ENCODE results near the gene TENT4B.
"Not testable (repeated sequence)": the region's sequence is repeated elsewhere in the genome, so short reads cannot be mapped to it uniquely, and the experiment has no call there.

The TENT4B gene

DNA sequence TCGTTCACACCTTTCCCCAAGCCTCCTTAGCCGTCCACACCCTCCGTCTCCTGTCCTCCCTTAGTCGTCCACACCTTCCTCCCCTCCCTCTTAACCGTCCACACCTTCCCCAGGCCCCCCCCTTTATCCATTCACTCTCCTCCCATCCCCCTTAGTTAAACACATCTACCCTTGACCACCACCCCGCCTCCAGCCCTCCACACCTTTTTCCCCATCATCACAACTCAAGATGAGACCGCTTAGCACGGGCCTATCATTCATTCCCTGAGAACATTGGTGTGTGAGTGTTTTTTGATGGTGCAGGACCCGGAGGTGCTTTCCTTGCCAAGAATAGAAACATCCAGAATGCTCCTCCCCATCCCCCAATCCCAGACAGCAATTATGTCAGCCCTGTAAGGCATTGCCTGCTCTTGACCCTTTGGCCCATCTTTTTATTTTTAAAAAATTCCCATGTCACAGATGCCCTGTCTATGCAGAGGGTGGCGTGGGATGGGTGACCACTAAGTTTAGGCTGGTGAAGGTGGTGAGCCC, 1.4 kb downstream of the TENT4B start:
- Histone ChIP-seq H3K36me3 (ENCODE audit: control insufficient read depth, insufficient read depth, low read length) (peaks cover 4% of the 10 kb centered on the region), H3K4me3 (ENCODE audit: extremely low read depth, insufficient read depth, low read length, poor library complexity, severe bottlenecking) (peak overlapping the region; percentile 76), H3K4me1 (ENCODE audit: control insufficient read depth, insufficient read depth, low read length, poor library complexity, severe bottlenecking) (peaks cover 15% of the 10 kb centered on the region), H3K9me3 (ENCODE audit: control insufficient read depth, low read length) (no peaks in the 10 kb centered on the region), H3K27ac (ENCODE audit: low read depth, low read length, severe bottlenecking) (no peak overlapping the region)
- 2 to 16% methylated on average over 4 to 5 of the region's 10 CpGs for WGBS, 2 experiments (ENCODE audit: insufficient coverage in 2 of 2)

DNA sequence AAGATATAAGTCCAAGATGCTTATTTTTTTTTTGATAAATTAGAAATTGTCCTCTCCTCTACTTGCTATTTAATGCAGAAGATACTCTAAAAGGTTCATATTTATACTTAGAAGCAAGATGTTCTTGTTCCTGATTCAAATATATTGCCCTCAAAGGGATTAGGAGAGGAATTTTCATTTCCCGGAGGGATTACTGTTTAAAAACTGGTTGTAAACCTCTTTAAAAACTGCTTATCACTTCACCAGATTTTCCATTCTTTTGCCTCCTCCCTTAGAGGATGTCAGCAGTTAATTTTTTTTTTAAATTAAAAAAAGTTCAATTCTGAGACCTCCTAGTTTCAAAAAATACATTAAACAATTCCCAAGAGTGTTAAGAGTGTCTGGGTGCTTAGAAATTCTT, 2.8 kb downstream of the TENT4B start:
- Histone ChIP-seq H3K36me3 (ENCODE audit: control insufficient read depth, insufficient read depth, low read length) (peaks cover 4% of the 10 kb centered on the region), H3K4me1 (ENCODE audit: control insufficient read depth, insufficient read depth, low read length, poor library complexity, severe bottlenecking) (peaks cover 24% of the 10 kb centered on the region), H3K27ac (ENCODE audit: low read depth, low read length, severe bottlenecking) (no peak overlapping the region), H3K4me3 (ENCODE audit: extremely low read depth, insufficient read depth, low read length, poor library complexity, severe bottlenecking) (no peak overlapping the region), H3K9me3 (ENCODE audit: control insufficient read depth, low read length) (no peaks in the 10 kb centered on the region)
- no CpG with 5 or more reads among the region's 1 CpG for WGBS, 2 experiments (ENCODE audit: insufficient coverage in 2 of 2)

DNA sequence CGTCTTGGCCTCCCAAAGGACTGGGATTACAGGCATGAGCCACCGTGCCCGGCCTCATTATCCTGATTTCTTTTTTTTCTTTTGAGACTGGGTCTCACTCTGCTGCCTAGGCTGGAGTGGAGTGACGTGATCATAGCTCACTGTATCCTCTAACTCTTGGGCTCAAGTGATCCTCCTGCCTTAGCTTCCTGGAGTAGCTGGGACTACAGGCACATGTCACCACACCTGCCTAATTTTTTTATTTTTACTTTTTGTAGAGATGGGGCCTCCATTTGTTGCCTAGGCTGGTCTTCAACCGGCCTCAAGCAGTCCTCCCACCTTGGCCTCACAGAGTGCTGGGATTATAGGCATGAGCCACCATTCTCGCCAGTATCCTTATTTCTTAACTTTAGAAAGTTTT, 3.5 kb downstream of the TENT4B start:
- Histone ChIP-seq H3K4me1 (ENCODE audit: control insufficient read depth, insufficient read depth, low read length, poor library complexity, severe bottlenecking) (peaks cover 24% of the 10 kb centered on the region), H3K36me3 (ENCODE audit: control insufficient read depth, insufficient read depth, low read length) (peaks cover 4% of the 10 kb centered on the region), H3K9me3 (ENCODE audit: control insufficient read depth, low read length) (no peaks in the 10 kb centered on the region), H3K4me3 (ENCODE audit: extremely low read depth, insufficient read depth, low read length, poor library complexity, severe bottlenecking) (no peak overlapping the region), H3K27ac (ENCODE audit: low read depth, low read length, severe bottlenecking) (no peak overlapping the region)
- WGBS, 2 experiments (ENCODE audit: insufficient coverage in 2 of 2) = 95 to 100% methylated on average over 5 of the region's 6 CpGs

DNA sequence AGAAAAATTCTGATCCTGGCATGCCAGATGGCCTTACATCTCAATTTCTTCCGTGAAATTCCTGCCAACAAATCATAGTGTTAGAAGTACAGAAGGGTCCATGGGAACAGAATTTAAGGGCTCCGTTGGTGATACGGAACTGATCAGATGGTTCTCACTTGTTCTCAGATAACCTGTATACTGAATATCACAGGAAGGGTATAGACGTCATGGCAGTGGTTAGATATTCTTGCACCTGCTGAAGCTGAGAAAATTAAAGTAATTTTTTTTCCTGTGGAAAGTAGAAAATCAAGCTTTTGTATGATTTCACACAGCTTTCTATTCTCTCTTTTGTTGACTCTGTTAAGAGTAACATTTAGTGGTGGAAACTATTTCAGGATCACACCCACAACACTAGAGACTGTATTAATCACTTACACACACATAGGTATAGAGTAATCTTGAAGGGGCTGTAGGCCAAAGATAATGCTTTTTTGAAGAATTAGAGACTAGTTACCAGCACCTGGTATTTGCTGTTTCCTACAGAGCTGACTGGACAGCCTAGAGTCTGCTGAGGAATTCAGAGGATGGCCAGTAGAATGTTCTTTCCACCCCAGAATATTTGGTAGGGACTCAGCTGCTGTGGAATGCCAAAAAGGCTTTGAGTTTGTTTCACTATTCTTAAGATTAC, 7.5 kb downstream of the TENT4B start:
- Histone ChIP-seq H3K4me1 (ENCODE audit: control insufficient read depth, insufficient read depth, low read length, poor library complexity, severe bottlenecking) (peaks cover 18% of the 10 kb centered on the region), H3K36me3 (ENCODE audit: control insufficient read depth, insufficient read depth, low read length) (peaks cover 6% of the 10 kb centered on the region), H3K27ac (ENCODE audit: low read depth, low read length, severe bottlenecking) (no peak overlapping the region), H3K4me3 (ENCODE audit: extremely low read depth, insufficient read depth, low read length, poor library complexity, severe bottlenecking) (no peak overlapping the region), H3K9me3 (ENCODE audit: control insufficient read depth, low read length) (no peaks in the 10 kb centered on the region)
- WGBS, 2 experiments (ENCODE audit: insufficient coverage in 2 of 2) = 100% methylated on average over 2 to 3 of the region's 4 CpGs

DNA sequence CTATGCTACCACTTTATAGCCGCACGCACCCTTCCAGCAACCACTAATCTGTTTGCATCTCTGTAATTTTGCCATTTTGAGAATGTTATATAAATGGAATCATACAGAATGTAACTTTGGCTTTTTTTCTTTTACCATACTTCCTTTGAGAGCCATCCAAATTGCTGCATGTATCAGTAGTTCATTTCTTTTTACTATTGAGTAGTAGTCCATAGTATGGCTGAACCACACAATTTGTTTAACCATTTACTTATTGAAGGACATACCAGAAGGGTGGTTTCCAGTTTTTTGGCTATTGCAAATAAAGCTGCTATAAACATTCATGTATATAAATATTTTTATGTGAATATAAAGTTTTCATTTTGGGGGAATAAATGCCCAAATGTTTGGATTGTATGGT, 8.8 kb downstream of the TENT4B start:
- Histone ChIP-seq H3K4me3 (ENCODE audit: extremely low read depth, insufficient read depth, low read length, poor library complexity, severe bottlenecking) (no peak overlapping the region), H3K9me3 (ENCODE audit: control insufficient read depth, low read length) (no peaks in the 10 kb centered on the region), H3K36me3 (ENCODE audit: control insufficient read depth, insufficient read depth, low read length) (peaks cover 6% of the 10 kb centered on the region), H3K4me1 (ENCODE audit: control insufficient read depth, insufficient read depth, low read length, poor library complexity, severe bottlenecking) (peaks cover 16% of the 10 kb centered on the region), H3K27ac (ENCODE audit: low read depth, low read length, severe bottlenecking) (no peak overlapping the region)
- no CpG with 5 or more reads among the region's 2 CpGs for WGBS, 2 experiments (ENCODE audit: insufficient coverage in 2 of 2)

DNA sequence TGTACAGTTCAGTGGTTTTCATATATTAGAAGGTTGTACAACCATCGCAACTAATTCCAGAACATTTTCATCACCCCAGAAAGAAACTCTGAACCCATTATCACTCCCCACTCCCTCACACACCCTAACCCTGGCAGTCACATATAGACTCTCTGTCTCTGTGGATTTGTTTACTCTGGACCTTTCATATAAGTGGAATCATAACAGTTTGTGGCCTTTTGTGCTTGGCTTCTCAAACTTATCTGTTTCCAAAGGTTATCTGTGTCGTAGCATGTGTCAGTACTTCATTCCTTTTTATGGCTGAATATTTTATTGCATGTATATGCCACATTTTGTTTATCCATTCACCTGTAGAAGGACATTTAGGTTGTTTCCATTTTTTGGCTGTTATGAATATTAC, 12.4 kb downstream of the TENT4B start:
- H3K4me1 ChIP-seq (ENCODE audit: control insufficient read depth, insufficient read depth, low read length, poor library complexity, severe bottlenecking) = peaks cover 14% of the 10 kb centered on the region
- no peak overlapping the region for H3K27ac ChIP-seq (ENCODE audit: low read depth, low read length, severe bottlenecking)
- H3K36me3 ChIP-seq (ENCODE audit: control insufficient read depth, insufficient read depth, low read length) = peaks cover 2% of the 10 kb centered on the region
- no peak overlapping the region for H3K4me3 ChIP-seq (ENCODE audit: extremely low read depth, insufficient read depth, low read length, poor library complexity, severe bottlenecking)
- H3K9me3 ChIP-seq (ENCODE audit: control insufficient read depth, low read length) = no peaks in the 10 kb centered on the region
- WGBS, 2 experiments (ENCODE audit: insufficient coverage in 2 of 2) = 100% methylated on average over 1 of the region's 2 CpGs; no CpG with 5 or more reads in 1 of the 2 experiments

DNA sequence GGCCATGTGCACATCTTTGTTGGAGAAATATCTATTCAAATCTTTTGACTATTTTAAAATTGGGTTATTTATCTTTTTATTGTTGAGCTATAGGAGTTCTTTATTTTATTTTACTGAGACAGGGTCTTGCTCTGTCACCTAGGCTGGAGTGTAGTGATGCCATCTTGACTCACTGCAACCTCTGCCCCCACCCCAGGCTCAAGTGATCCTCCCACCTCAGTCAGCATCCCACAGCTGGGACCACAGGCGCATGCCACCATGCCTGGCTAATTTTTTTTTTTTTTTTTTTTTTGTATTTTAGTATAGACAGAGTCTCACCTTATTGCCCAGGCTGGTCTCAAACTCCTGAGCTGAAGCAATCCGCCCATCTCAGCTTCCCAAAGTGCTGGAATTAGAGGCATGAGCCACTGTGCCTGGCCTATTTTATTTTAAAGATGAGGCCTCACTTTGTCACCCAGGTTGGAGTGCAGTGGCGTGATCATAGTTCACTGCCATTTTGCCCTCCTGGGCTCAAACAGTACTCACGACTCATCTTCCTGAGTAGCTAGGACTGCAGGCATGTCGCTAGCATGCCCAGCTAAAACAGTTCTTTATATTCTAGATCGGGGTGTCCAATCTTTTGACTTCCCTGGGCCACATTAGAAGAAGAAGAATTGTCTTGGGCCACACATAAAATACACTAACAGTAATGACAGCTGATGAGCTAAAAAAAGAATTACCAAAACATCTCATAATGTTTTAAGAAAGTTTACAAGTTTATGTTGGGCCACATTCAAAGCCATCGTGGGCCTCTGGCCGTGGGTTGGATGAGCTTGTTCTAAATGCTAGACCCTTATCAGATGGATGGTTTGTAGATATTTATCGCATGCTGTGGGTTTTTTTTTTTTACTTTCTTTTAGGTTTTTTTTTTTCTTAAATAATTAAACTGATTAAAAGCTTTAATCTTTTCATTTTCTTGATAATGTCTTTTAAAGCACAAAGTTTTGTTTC, 13.7 kb downstream of the TENT4B start:
- 91 to 97% methylated on average over 5 to 7 of the region's 9 CpGs for WGBS, 2 experiments (ENCODE audit: insufficient coverage in 2 of 2)
- Histone ChIP-seq H3K4me3 (ENCODE audit: extremely low read depth, insufficient read depth, low read length, poor library complexity, severe bottlenecking) (no peak overlapping the region), H3K27ac (ENCODE audit: low read depth, low read length, severe bottlenecking) (peak overlapping the region; percentile 41), H3K4me1 (ENCODE audit: control insufficient read depth, insufficient read depth, low read length, poor library complexity, severe bottlenecking) (peaks cover 10% of the 10 kb centered on the region), H3K9me3 (ENCODE audit: control insufficient read depth, low read length) (no peaks in the 10 kb centered on the region), H3K36me3 (ENCODE audit: control insufficient read depth, insufficient read depth, low read length) (peaks cover 2% of the 10 kb centered on the region)

DNA sequence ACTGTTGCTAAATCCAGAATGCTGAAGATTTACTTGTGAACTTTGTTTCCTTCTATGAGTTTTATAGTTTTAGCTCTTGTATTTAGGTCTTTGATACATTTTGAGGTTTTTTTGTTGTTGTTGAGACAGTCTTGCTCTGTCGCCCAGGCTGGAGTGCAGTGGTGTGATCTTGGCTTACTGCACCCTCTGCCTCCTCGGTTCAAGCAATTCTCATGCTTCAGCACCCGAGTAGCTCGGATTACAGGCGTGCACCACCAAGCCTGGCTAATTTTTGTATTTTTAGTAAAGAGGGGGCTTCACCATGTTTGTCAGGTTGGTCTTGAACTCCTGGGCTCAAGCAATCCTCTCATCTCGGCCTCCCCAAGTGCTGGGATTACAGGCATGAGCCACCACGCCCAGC, 14.4 kb downstream of the TENT4B start:
- no peak overlapping the region for H3K4me3 ChIP-seq (ENCODE audit: extremely low read depth, insufficient read depth, low read length, poor library complexity, severe bottlenecking)
- H3K4me1 ChIP-seq (ENCODE audit: control insufficient read depth, insufficient read depth, low read length, poor library complexity, severe bottlenecking) = peaks cover 10% of the 10 kb centered on the region
- WGBS, 2 experiments (ENCODE audit: insufficient coverage in 2 of 2) = 85 to 95% methylated on average over 3 to 5 of the region's 7 CpGs
- H3K36me3 ChIP-seq (ENCODE audit: control insufficient read depth, insufficient read depth, low read length) = peaks cover 2% of the 10 kb centered on the region
- H3K27ac ChIP-seq (ENCODE audit: low read depth, low read length, severe bottlenecking) = no peak overlapping the region
- H3K9me3 ChIP-seq (ENCODE audit: control insufficient read depth, low read length) = no peaks in the 10 kb centered on the region

DNA sequence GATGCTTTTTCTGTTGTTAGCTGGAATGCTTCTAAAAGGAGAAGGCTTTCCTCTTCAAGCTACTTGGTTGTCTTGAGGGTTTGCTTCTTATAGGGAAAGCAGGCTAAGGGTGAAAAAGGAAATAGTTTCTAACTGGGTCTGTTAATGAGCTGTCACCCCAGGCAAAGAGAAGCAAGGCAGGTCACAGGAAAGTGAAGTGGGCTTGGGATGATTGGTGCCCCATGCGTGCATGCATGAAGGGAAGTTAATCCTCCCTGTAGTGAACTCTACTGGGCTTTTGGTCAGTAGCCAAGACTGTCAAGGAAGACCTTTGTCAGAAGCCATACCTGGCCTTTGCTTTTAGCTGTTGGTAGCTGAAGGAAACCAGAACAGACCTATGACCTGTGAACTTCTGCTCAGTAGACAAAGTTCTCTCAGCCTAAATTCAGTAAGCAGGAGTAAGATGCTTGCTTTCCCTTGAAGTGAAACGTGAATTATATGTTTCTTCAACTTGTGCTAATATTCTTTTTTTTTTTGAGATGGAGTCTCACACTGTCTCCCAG, 16.5 kb downstream of the TENT4B start:
- Histone ChIP-seq H3K36me3 (ENCODE audit: control insufficient read depth, insufficient read depth, low read length) (no peaks in the 10 kb centered on the region), H3K27ac (ENCODE audit: low read depth, low read length, severe bottlenecking) (no peak overlapping the region), H3K4me1 (ENCODE audit: control insufficient read depth, insufficient read depth, low read length, poor library complexity, severe bottlenecking) (peaks cover 10% of the 10 kb centered on the region), H3K9me3 (ENCODE audit: control insufficient read depth, low read length) (no peaks in the 10 kb centered on the region), H3K4me3 (ENCODE audit: extremely low read depth, insufficient read depth, low read length, poor library complexity, severe bottlenecking) (no peak overlapping the region)
- WGBS, 2 experiments (ENCODE audit: insufficient coverage in 2 of 2) = 68 to 80% methylated on average over 1 of the region's 2 CpGs

DNA sequence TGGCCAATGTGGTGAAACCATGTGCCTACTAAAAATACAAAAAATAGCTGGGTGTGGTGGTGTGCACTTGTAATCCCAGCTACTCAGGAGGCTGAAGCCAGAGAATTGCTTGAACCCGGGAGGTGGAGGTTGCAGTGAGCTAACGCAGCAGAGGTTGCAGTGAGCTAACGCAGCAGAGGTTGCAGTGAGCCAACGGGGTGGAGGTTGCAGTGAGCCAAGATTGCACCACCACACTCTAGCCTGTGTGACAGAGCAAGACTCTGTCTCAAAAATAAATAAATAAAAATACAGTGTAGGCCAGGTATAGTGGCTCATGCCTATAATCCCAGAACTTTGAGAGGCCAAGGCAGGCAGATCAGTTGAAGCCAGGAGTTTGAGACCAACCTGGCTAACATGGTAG, 18.7 kb downstream of the TENT4B start:
- whole genome bisulfite sequencing, 2 experiments (ENCODE audit: insufficient coverage in 2 of 2) = 98% methylated on average over 4 of the region's 4 CpGs; no CpG with 5 or more reads in 1 of the 2 experiments
- H3K4me1 ChIP-seq (ENCODE audit: control insufficient read depth, insufficient read depth, low read length, poor library complexity, severe bottlenecking); H3K27ac ChIP-seq (ENCODE audit: low read depth, low read length, severe bottlenecking); H3K4me3 ChIP-seq (ENCODE audit: extremely low read depth, insufficient read depth, low read length, poor library complexity, severe bottlenecking); H3K36me3 ChIP-seq (ENCODE audit: control insufficient read depth, insufficient read depth, low read length); H3K9me3 ChIP-seq (ENCODE audit: control insufficient read depth, low read length): not testable (repeated sequence)

Data from mesodermal cell (in vitro differentiated cells).